NCI-H2196 treated with DMSO at 0.1 percent for 48 hours (cell line): ENCODE data around the gene GATB.

Source experiments
- DNase-seq: peaks from one replicate; lab custom pipeline; 2025; ENCODE audit not compliant: unreplicated experiment; lab: John Stamatoyannopoulos, UW

GATB gene

DNA sequence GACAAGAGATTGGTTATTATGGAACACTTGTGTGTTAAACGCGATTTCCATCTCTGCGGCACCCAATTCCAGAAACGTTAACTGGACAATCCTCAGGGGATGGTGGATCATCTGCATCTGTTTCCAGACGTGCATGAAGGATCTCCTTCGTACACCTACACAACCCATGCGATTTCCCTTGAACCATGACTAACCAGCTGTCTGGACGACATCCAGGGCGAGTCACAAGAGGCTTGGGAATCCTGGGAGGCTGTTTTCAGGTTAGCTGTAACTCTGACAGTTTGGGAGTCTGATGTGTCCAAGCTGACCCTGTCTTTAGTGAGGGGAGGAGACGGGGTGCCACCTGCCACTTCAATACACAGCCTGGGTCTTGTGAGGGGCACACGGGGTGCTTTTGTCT is 84.5 kb downstream of the GATB start:
- DNase-seq, result no peak

DNA sequence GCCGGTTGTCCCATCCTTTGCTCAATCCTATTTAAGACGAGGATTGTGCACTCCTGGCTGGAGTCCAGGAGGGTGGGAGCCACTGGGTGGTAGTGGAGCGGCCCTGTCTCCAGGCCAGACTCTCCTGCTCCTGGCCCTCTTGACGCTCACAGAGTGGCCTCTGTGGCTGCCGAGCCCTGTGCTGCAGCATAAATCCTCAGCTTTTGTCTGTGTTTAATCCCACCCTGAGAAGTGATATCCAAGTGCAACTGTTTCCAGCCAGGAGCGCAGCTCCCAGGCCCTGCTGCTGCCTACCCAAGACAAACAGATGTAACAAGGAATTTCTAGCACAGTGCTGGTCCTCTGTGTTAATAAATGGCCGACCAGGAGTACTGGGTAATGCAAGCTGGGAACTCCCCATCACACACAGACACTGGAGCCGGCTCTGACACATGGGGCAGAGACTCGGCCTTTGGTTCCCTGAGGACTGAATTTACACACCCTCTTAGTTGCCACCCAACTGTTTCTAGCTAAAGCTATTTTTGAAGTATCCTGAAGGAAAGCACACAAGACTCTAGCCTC is 85.3 kb downstream of the GATB start:
- no peak for DNase-seq

- no peak for DNase-seq
These were observed 85.9 kb downstream of the GATB start for GRCh38 chr4:151674804-151675391.

- no peak for DNase-seq
These were observed 86.8 kb downstream of the GATB start for GRCh38 chr4:151673908-151674520.

DNA sequence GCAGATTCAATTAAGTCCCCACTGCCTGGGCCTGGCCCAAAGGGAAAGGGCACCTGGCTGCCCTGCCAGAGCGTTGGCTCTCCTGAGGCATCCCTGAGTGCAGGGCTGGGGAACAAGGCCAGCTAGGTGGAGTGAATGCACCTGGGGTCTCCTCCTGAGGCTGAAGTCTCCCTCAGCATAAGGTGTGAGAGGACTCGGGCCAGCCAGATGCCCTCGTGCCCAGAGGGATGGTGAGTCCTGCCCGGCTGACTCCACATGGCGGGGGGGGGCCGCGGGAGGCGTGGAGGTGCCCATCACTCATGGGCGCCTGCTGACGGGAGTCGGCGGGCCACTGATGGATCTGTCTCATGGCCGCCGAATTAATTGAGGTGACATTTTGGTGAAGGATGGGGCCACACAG is 87.8 kb downstream of the GATB start:
- no peak for DNase-seq

DNA sequence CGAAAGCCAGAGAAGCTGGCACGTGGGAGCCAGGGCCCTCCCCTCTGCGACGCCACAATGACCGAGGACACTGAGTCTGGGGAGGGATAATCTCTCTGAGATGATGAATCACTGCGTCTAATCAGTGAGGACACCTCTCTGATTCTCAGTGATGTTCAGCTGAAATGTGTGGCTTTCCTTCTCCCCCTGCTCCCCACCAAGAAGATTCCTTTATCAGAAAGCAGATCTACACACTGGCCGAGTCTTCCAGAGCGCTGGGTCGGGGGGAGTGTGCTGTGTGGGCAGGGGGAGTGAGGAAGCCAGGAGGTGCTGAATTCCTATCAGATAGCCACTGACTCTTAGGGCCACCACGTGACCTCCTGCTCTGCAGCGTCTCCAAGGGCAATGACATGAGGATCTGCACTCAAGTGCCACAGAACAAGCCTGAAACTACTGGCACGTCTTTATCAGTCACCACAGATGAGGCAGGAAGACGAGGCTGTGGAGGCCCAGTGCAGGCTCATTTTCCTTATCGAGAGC is 89.2 kb downstream of the GATB start:
- no peak for DNase-seq

- DNase-seq, result no peak
These were observed 90.0 kb downstream of the GATB start for GRCh38 chr4:151670843-151671242.

- no peak for DNase-seq
These were observed 90.8 kb downstream of the GATB start for GRCh38 chr4:151669990-151670389.

- DNase-seq, result no peak
These were observed 92.0 kb downstream of the GATB start for GRCh38 chr4:151668689-151669402.

GRCh38 chr4:151667666-151668065 is 93.1 kb downstream of the GATB start:
- no peak for DNase-seq

DNA sequence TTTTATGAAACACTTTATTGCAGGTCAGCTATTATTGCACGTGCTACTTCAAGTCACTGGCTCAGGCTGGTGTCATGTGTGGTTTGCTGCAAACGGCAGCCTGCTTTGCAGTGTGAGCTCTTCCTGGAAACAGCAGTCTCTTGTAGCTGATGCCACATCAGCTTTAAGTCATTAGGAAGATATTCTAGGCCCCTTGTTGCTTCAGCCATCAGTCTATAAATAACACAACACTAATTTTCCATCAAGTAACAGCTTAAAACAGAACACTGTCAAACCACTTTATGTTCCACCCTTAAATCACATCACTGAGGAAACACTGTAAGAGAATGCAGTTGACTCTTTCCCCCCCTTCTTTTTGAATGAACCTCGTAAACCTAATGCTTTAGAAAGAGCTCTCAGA is 93.8 kb downstream of the GATB start:
- DNase-seq, result no peak

DNA sequence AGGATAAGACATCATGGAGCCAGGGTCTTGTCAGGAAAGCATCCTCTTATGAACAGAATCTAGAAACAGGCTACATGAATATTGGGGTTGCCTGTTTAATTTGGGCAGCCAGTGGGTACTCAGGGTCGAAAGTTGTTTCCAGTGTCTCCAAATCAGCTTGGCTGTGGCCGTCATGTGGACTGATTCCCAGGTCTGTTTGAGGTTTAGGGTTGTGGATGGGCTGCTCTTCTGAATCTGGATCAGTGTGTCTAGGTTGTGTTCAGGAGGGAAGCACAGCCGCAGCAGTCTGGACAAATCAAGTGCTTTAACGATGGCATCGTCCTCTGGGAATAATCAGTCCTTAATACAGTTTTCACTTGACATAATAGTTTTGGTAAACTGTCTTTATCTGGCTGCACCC is 94.3 kb downstream of the GATB start:
- no peak for DNase-seq

DNA sequence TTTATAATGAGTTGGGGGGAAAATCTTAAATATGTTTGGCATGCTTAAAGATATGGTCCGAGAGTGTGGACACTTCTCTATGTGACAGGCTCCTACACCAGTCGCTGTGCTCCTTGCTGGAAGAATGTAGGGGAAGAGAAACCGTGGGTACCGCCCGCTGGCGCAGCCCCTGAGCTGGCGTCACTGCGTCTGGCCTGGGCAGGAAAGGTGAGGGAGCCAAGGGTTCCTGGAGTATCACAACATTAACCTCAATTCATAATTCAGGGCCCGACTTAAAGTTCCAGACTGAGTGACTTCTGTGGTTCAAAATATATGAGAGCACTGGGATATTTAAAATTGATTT is 95.1 kb downstream of the GATB start:
- no peak for DNase-seq

GRCh38 chr4:151665022-151665784 is 95.6 kb downstream of the GATB start:
- DNase-seq, result no peak

DNA sequence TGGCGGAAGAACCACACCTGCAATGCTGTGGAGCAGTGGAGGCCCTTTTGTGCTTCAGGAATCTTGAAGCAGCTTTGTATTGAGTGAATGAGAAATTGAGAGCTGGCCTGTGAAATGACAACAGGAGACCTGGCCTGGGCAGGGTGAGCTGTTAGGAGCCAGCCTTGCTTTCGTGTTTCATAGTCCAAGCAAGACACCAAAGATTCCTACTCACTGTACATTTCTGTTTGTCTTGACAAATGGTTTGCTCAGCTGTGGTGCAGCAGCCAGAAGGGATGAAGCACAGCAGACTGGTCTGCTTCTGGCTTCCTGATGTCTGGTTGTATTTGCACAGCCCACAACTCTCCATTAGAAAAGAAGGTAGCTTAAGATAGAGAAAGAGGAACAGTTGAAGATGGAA is 96.5 kb downstream of the GATB start:
- DNase-seq, result no peak

DNA sequence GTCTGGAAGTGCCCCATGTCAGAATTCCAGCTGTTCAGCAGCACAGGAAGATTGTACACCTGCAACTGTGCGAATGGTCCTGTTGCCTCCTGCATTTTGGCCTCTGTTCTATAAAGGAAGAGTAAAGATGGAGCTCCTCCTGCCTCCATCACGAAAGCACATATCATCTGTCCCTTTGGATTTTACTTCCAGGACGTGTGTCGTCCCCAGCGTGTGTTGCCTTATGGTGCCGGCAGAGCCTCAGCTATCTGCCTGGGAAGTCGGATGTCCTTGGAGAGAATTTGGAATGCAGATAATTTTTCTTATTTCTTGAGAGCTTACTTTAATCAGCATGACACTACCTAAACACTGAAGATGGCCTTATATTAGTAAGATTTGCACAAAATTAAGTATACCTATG is 97.7 kb downstream of the GATB start:
- no peak for DNase-seq

DNA sequence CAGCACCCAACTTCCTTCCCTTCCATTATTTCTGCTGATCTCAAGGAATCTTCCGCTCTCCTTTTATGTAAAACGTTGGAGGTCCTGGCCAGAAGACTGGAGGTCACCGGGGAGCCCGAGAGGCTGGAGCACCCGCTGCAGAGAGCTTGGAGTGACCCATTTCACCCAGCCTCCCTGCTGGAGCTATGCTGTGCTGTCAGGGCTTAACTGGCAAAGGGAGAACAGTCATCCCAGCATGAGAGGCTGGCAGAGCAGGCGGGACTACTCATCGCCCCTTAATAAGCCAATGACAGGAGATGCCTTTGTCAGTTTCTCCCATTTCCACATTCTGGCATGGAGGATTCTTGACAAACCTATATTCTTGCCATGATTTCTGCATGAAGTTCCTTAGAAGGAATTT is 98.9 kb downstream of the GATB start:
- no peak for DNase-seq

- DNase-seq, result no peak
These were observed 100.1 kb downstream of the GATB start for GRCh38 chr4:151660676-151661075.

GRCh38 chr4:151659601-151660364 is 101.0 kb downstream of the GATB start:
- DNase-seq, result no peak

DNA sequence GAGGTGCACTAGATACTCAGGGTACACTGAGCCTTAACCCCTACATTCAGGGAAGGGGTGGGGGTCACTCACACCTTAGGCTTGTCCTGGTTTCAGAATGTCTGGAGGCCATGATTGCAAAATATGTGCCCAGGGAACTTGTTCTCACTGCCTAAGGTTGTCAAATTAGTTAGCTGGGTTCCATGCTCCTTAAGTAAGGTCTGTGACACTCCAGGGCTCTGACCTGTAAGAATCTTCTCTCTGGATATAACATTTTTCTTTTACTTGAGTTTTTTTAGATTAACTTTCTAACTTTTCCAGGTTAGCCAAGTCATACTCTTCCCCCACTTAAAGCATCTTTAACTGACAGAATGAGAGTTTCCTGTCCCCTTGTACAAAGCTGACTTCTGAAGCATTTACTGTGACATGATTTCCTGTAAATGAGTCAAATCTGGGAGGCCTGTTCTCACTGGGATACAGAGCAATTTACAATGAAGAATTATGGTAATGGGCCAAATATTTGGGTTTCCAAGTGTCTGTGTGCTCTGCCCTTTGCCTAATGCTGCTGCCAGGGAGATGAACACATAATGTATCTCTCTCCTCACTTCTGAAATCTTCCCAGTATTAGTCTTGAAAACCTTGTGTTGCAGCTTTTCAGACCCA is 101.7 kb downstream of the GATB start:
- DNase-seq, result no peak
